ENCODE data around the gene NACC1. TPM values are rescaled to one million over a fixed set of nuclear protein-coding genes. Genes with fewer than 3 reads are reported as not detected.

Gene NACC1
- polyA plus RNA-seq, 1 donor (not counting 4 experiments of a cell fraction or from before 2014, with no cell fraction given) = 32.9 TPM

GRCh38 chr19:13128583-13128982 lies 10.5 kb downstream of the NACC1 start:
- Histone ChIP-seq H4K20me1 (ENCODE audit: control insufficient read depth, extremely low read depth, insufficient read depth, low read length) (peaks cover 31% of the 10 kb centered on the region), H3K9me1 (ENCODE audit: control insufficient read depth, extremely low read depth, insufficient read depth, low read length) (peaks cover 5% of the 10 kb centered on the region), H3K9ac (ENCODE audit: control insufficient read depth, extremely low read depth, insufficient read depth, low read length) (no peak overlapping the region), H3K4me2 (ENCODE audit: control insufficient read depth, extremely low read depth, insufficient read depth, low read depth, low read length) (no peak overlapping the region), H3K36me3 (ENCODE audit: control insufficient read depth in 2 of 2, extremely low read depth in 1 of 2, insufficient read depth in 2 of 2, low read length in 2 of 2) (peaks cover 12 to 14% of the 10 kb centered on the region in 2 experiments), H2AFZ (ENCODE audit: control insufficient read depth, low read length) (no peak overlapping the region), H3K4me3 (ENCODE audit: control insufficient read depth in 2 of 3, extremely low read depth in 1 of 3, insufficient read depth in 2 of 3, low read depth in 1 of 3, low read length in 3 of 3) (no peak overlapping the region), H3K4me1 (ENCODE audit: control insufficient read depth, extremely low read depth, insufficient read depth, low read length) (peaks cover 3% of the 10 kb centered on the region), H3K9me3 (ENCODE audit: control insufficient read depth, low read depth, low read length) (no peaks in the 10 kb centered on the region), H3K27ac (ENCODE audit: control insufficient read depth, insufficient read depth, low read length) (no peak overlapping the region), H3K79me2 (ENCODE audit: control insufficient read depth, insufficient read depth, low read length) (peaks cover 89% of the 10 kb centered on the region), H3K27me3 (ENCODE audit: control insufficient read depth, extremely low read depth, insufficient read depth, low read length) (no peaks in the 10 kb centered on the region)
- no peak for DNase-seq (ENCODE audit: low read depth, low spot score)
- TF ChIP-seq CTCF (optimal IDR thresholded peaks at IDR 0.05 in 1 of 3, IDR thresholded peaks at IDR 0.05 in 1 of 3, conservative IDR thresholded peaks at IDR 0.05 in 1 of 3; ENCODE audit: extremely low read depth in 1 of 3, insufficient read depth in 2 of 3, low read length in 3 of 3) (no peak), EZH2 (IDR thresholded peaks at IDR 0.05; ENCODE audit: low read length) (no peak)
- FAIRE-seq = no peak
- dilution Hi-C loops (cut with MboI; ENCODE audit: extremely low pct_ligation_motif_present, low sequenced_read_pairs) = no loop called here

- TF ChIP-seq CTCF (optimal IDR thresholded peaks at IDR 0.05 in 1 of 3, IDR thresholded peaks at IDR 0.05 in 1 of 3, conservative IDR thresholded peaks at IDR 0.05 in 1 of 3; ENCODE audit: extremely low read depth in 1 of 3, insufficient read depth in 2 of 3, low read length in 3 of 3) = no peak
- no peak for TF ChIP-seq EZH2 (IDR thresholded peaks at IDR 0.05; ENCODE audit: low read length)
- H4K20me1 ChIP-seq (ENCODE audit: control insufficient read depth, extremely low read depth, insufficient read depth, low read length) = peaks cover 28% of the 10 kb centered on the region
- peaks cover 89% of the 10 kb centered on the region for H3K79me2 ChIP-seq (ENCODE audit: control insufficient read depth, insufficient read depth, low read length)
- H3K4me2 ChIP-seq (ENCODE audit: control insufficient read depth, extremely low read depth, insufficient read depth, low read depth, low read length) = no peak overlapping the region
- H2AFZ ChIP-seq (ENCODE audit: control insufficient read depth, low read length) = no peak overlapping the region
- DNase-seq (ENCODE audit: low read depth, low spot score) = no peak
- H3K9me1 ChIP-seq (ENCODE audit: control insufficient read depth, extremely low read depth, insufficient read depth, low read length) = peaks cover 5% of the 10 kb centered on the region
- no peaks in the 10 kb centered on the region for H3K9me3 ChIP-seq (ENCODE audit: control insufficient read depth, low read depth, low read length)
- H3K9ac ChIP-seq (ENCODE audit: control insufficient read depth, extremely low read depth, insufficient read depth, low read length) = no peak overlapping the region
- no peak overlapping the region for H3K27ac ChIP-seq (ENCODE audit: control insufficient read depth, insufficient read depth, low read length)
- peaks cover 12 to 16% of the 10 kb centered on the region in 2 experiments for H3K36me3 ChIP-seq (ENCODE audit: control insufficient read depth in 2 of 2, extremely low read depth in 1 of 2, insufficient read depth in 2 of 2, low read length in 2 of 2)
- no peak for FAIRE-seq
- peaks cover 3% of the 10 kb centered on the region for H3K4me1 ChIP-seq (ENCODE audit: control insufficient read depth, extremely low read depth, insufficient read depth, low read length)
- dilution Hi-C loops (cut with MboI; ENCODE audit: extremely low pct_ligation_motif_present, low sequenced_read_pairs) = no loop called here
- H3K27me3 ChIP-seq (ENCODE audit: control insufficient read depth, extremely low read depth, insufficient read depth, low read length) = no peaks in the 10 kb centered on the region
- H3K4me3 ChIP-seq (ENCODE audit: control insufficient read depth in 2 of 3, extremely low read depth in 1 of 3, insufficient read depth in 2 of 3, low read depth in 1 of 3, low read length in 3 of 3) = no peak overlapping the region
Measured at GRCh38 chr19:13129384-13129783, 11.3 kb downstream of the NACC1 start.
